Osteocyte (in vitro differentiated cells): Measurements from ENCODE around the gene CLIC6. TPM values are rescaled to one million over a fixed set of nuclear protein-coding genes. Genes with fewer than 3 reads are reported as not detected.

Source experiments
- DNase-seq: peaks from one replicate; pipeline ENCODE4 v3.0.0; 2021; ENCODE audit warnings: mixed read lengths; ENCODE audit not compliant: unreplicated experiment; ENCODE audit errors: extremely low spot score
- H3K27ac Mint-ChIP-seq: one replicate; pipeline ENCODE4 v1.8.0; 2021; ENCODE audit warnings: mild to moderate bottlenecking, mixed read lengths; ENCODE audit not compliant: unreplicated experiment
- H3K27me3 Mint-ChIP-seq: one replicate; pipeline ENCODE4 v1.8.0; 2021; ENCODE audit warnings: mixed read lengths; ENCODE audit not compliant: unreplicated experiment
- H3K36me3 Mint-ChIP-seq: one replicate; pipeline ENCODE4 v1.8.0; 2021; ENCODE audit warnings: mixed read lengths; ENCODE audit not compliant: unreplicated experiment
- H3K4me1 Mint-ChIP-seq: one replicate; pipeline ENCODE4 v1.8.0; 2021; ENCODE audit warnings: mixed read lengths; ENCODE audit not compliant: unreplicated experiment
- H3K4me3 Mint-ChIP-seq: one replicate; pipeline ENCODE4 v1.8.0; 2021; ENCODE audit warnings: mild to moderate bottlenecking, moderate library complexity, mixed read lengths; ENCODE audit not compliant: unreplicated experiment
- H3K9me3 Mint-ChIP-seq: one replicate; pipeline ENCODE4 v1.8.0; 2021; ENCODE audit warnings: mixed read lengths; ENCODE audit not compliant: unreplicated experiment
- total RNA-seq: library from RNA; stranded (reverse); gene quantifications from 2 replicates; pipeline ENCODE4 v1.2.1, GENCODE V29; 2021
- TF ChIP-seq, protein P1 (sequence below): fragments of 200-600 bp; sonication (generic); IDR thresholded peaks from 2 replicates; pipeline ENCODE4 v1.5.0; 2021; ENCODE audit warnings: antibody characterized with exemption, mild to moderate bottlenecking, moderate library complexity

The CLIC6 gene
- total RNA-seq, 1 donor from 2014 or later: 0.40 TPM

DNA sequence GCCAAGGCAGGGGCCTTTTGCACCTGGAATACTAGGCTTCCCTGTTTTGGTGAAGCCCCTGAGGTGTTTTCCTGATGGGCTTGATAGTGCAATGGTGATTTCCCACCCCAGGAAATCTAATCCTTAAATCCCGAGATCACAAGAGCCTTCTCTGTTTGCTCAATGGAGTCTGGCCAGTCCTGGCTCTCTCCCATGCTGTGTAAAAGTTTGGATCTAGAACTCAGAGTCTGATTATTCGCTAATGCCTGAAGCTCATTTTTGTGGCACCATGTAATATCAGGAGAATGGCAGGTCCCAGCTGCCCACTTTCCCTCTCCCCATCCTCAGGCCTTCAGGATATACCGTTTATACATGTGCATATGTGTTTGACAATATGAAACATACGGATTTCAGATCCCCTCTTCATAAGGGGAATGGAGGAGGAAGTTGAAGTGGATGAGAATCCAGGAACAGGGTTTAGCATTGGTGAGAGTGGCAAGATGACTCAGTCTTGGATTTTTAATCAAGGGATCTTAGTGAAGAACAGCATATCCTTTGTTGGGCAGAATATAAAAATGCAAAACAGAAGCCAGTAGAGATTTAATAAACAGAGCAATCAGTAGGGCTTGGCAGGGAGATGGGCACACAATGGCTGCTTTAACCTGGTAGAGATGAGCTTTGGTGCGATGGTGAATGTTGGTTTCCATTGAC, 62.1 kb downstream of the CLIC6 start:
- peaks cover 7% of the 10 kb centered on the region for H3K4me1 Mint-ChIP-seq
- peaks cover 7% of the 10 kb centered on the region for H3K9me3 Mint-ChIP-seq
- H3K27me3 Mint-ChIP-seq: peaks cover 2% of the 10 kb centered on the region
- no peak for DNase-seq
- TF ChIP-seq, protein P1, sequence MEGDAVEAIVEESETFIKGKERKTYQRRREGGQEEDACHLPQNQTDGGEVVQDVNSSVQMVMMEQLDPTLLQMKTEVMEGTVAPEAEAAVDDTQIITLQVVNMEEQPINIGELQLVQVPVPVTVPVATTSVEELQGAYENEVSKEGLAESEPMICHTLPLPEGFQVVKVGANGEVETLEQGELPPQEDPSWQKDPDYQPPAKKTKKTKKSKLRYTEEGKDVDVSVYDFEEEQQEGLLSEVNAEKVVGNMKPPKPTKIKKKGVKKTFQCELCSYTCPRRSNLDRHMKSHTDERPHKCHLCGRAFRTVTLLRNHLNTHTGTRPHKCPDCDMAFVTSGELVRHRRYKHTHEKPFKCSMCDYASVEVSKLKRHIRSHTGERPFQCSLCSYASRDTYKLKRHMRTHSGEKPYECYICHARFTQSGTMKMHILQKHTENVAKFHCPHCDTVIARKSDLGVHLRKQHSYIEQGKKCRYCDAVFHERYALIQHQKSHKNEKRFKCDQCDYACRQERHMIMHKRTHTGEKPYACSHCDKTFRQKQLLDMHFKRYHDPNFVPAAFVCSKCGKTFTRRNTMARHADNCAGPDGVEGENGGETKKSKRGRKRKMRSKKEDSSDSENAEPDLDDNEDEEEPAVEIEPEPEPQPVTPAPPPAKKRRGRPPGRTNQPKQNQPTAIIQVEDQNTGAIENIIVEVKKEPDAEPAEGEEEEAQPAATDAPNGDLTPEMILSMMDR: no peak
- H3K27ac Mint-ChIP-seq: no peak overlapping the region
- H3K4me3 Mint-ChIP-seq: no peak overlapping the region
- H3K36me3 Mint-ChIP-seq: no peaks in the 10 kb centered on the region

- Mint-ChIP-seq H3K27ac (no peak overlapping the region), H3K27me3 (no peaks in the 10 kb centered on the region), H3K4me3 (no peak overlapping the region), H3K9me3 (peaks cover 7% of the 10 kb centered on the region), H3K36me3 (no peaks in the 10 kb centered on the region), H3K4me1 (peaks cover 22% of the 10 kb centered on the region)
- DNase-seq: no peak
- TF ChIP-seq, protein P1: no peak
Observed at GRCh38 chr21:34732388-34732821, 63.6 kb downstream of the CLIC6 start.

- no peaks in the 10 kb centered on the region for H3K36me3 Mint-ChIP-seq
- peaks cover 7% of the 10 kb centered on the region for H3K9me3 Mint-ChIP-seq
- H3K4me3 Mint-ChIP-seq: no peak overlapping the region
- DNase-seq: no peak
- H3K27me3 Mint-ChIP-seq: no peaks in the 10 kb centered on the region
- TF ChIP-seq, protein P1: no peak
- peaks cover 27% of the 10 kb centered on the region for H3K4me1 Mint-ChIP-seq
- no peak overlapping the region for H3K27ac Mint-ChIP-seq
Observed at GRCh38 chr21:34733852-34734251, 65.1 kb downstream of the CLIC6 start.

DNA sequence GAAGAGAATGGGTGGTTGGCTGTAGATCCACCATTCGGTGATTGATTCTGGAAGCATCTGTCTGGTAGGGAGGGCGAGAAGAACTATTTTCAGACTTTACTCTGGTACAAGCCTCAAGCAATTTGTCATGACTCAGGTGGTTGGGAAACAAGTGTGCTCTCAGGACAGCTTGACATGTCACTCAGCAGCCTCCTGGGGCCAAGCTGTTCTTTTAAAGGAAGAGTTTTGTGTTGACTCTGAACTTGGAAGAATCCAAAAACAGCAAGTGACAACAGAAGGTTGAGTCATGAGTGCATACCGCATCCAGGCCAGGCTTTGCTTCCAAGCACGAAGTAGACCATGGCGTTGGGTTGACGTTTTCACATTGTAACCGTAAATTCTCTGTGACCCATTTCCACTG, 65.9 kb downstream of the CLIC6 start:
- Mint-ChIP-seq H3K9me3 (peaks cover 7% of the 10 kb centered on the region), H3K27me3 (no peaks in the 10 kb centered on the region), H3K27ac (no peak overlapping the region), H3K36me3 (no peaks in the 10 kb centered on the region), H3K4me1 (peaks cover 27% of the 10 kb centered on the region), H3K4me3 (no peak overlapping the region)
- no peak for DNase-seq
- TF ChIP-seq, protein P1: no peak

GRCh38 chr21:34736116-34736874, 67.5 kb downstream of the CLIC6 start:
- peaks cover 27% of the 10 kb centered on the region for H3K4me1 Mint-ChIP-seq
- no peaks in the 10 kb centered on the region for H3K36me3 Mint-ChIP-seq
- H3K27me3 Mint-ChIP-seq: peaks cover 4% of the 10 kb centered on the region
- DNase-seq: no peak
- TF ChIP-seq, protein P1: no peak
- H3K27ac Mint-ChIP-seq: peak overlapping the region; percentile 24
- H3K4me3 Mint-ChIP-seq: no peak overlapping the region
- H3K9me3 Mint-ChIP-seq: peaks cover 7% of the 10 kb centered on the region
